ENCODE measurements around the gene LOC128125822.

- TF ChIP-seq, protein P1, sequence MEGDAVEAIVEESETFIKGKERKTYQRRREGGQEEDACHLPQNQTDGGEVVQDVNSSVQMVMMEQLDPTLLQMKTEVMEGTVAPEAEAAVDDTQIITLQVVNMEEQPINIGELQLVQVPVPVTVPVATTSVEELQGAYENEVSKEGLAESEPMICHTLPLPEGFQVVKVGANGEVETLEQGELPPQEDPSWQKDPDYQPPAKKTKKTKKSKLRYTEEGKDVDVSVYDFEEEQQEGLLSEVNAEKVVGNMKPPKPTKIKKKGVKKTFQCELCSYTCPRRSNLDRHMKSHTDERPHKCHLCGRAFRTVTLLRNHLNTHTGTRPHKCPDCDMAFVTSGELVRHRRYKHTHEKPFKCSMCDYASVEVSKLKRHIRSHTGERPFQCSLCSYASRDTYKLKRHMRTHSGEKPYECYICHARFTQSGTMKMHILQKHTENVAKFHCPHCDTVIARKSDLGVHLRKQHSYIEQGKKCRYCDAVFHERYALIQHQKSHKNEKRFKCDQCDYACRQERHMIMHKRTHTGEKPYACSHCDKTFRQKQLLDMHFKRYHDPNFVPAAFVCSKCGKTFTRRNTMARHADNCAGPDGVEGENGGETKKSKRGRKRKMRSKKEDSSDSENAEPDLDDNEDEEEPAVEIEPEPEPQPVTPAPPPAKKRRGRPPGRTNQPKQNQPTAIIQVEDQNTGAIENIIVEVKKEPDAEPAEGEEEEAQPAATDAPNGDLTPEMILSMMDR (conservative IDR thresholded peaks at IDR 0.05), result no peak
- no peak for TF ChIP-seq EZH2 (IDR thresholded peaks at IDR 0.05; ENCODE audit: low read depth)
These were observed 19.1 kb upstream of the LOC128125822 start for GRCh38 chr6:63553208-63553607.
